BE2C (cell line): ENCODE results near the gene EHBP1L1.

Source experiments
- DNase-seq: peaks from one replicate; pipeline ENCODE4 v3.0.0-alpha.2; 2020
- H3K27me3 ChIP-seq: fragments of 250-450 bp; sonication (Bioruptor Pico); 2 replicates; pipeline ENCODE4 v1.5.1; 2020; ENCODE audit warnings: mild to moderate bottlenecking
- H3K36me3 ChIP-seq: fragments of 250-450 bp; sonication (Bioruptor Pico); 2 replicates; pipeline ENCODE4 v1.5.1; 2020; ENCODE audit warnings: mild to moderate bottlenecking
- H3K4me1 ChIP-seq: fragments of 250-450 bp; sonication (Bioruptor Pico); 2 replicates; pipeline ENCODE4 v1.5.1; 2020
- H3K4me3 ChIP-seq: 2 replicates; pipeline ENCODE4 v1.5.1; 2011; ENCODE audit warnings: low read depth, low read length
- H3K9me3 ChIP-seq: fragments of 250-450 bp; sonication (Bioruptor Pico); 2 replicates; pipeline ENCODE4 v1.5.1; 2020
- TF ChIP-seq, protein P1 (sequence below): IDR thresholded peaks from 2 replicates; pipeline ENCODE4 v1.5.1; 2012; ENCODE audit warnings: mild to moderate bottlenecking, low read depth, low read length

EHBP1L1 gene

DNA sequence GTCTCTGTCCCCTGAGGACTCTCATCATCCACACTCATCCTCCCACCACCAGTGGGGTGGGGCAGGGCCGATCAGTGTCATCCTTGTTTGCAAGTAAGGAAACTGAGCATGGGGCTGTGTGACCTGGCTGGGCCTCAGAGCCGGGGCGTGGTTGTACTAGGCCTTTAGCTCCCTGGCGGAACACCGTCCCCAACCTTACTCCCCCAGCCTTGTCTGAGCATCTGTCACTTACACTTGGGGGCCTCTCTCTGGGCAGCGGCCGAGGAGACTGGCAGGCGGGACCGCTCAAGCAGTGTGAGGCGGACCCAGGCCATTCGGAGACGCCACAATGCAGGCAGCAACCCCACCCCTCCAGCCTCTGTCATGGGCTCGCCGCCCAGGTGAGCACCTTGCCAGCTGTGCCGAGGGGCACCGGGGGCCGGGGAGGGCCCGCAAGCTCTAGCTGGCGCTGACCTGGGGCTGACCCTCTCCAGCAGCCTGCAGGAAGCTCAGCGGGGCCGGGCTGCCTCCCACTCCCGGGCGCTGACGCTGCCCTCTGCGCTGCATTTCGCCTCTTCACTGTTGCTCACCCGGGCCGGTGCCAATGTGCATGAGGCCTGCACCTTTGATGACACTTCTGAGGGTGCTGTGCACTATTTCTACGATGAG, 43.6 kb downstream of the EHBP1L1 start:
- Histone ChIP-seq H3K27me3 (no peaks in the 10 kb centered on the region), H3K9me3 (no peaks in the 10 kb centered on the region), H3K4me3 (no peak overlapping the region), H3K36me3 (no peaks in the 10 kb centered on the region; the same call in 1 of the 2 replicates), H3K4me1 (no peaks in the 10 kb centered on the region)
- no peak for DNase-seq
- TF ChIP-seq, protein P1, sequence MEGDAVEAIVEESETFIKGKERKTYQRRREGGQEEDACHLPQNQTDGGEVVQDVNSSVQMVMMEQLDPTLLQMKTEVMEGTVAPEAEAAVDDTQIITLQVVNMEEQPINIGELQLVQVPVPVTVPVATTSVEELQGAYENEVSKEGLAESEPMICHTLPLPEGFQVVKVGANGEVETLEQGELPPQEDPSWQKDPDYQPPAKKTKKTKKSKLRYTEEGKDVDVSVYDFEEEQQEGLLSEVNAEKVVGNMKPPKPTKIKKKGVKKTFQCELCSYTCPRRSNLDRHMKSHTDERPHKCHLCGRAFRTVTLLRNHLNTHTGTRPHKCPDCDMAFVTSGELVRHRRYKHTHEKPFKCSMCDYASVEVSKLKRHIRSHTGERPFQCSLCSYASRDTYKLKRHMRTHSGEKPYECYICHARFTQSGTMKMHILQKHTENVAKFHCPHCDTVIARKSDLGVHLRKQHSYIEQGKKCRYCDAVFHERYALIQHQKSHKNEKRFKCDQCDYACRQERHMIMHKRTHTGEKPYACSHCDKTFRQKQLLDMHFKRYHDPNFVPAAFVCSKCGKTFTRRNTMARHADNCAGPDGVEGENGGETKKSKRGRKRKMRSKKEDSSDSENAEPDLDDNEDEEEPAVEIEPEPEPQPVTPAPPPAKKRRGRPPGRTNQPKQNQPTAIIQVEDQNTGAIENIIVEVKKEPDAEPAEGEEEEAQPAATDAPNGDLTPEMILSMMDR: no peak

DNA sequence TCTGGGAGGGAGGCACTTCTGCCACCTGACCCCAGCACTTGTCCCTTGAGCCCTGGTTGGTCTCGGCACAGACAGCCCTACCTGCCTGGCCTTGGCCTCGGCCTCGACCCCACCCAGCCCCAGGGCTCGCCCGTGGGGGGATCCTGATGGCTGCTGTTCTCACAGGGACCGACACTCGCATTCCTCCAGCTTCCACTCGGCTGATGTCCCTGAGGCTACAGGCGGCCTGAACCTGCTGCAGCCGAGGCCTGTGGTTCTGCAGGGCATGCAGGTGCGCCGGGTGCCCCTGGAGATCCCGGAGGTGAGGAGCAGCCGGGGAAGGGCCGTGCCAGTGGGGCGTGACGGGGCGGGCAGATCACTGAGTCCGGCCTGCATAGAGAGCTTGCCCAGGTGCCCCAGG, 44.8 kb downstream of the EHBP1L1 start:
- DNase-seq: no peak
- TF ChIP-seq, protein P1: no peak
- Histone ChIP-seq H3K9me3 (no peaks in the 10 kb centered on the region), H3K27me3 (no peaks in the 10 kb centered on the region), H3K36me3 (no peaks in the 10 kb centered on the region; the same call in 1 of the 2 replicates), H3K4me1 (no peaks in the 10 kb centered on the region), H3K4me3 (no peak overlapping the region)

DNA sequence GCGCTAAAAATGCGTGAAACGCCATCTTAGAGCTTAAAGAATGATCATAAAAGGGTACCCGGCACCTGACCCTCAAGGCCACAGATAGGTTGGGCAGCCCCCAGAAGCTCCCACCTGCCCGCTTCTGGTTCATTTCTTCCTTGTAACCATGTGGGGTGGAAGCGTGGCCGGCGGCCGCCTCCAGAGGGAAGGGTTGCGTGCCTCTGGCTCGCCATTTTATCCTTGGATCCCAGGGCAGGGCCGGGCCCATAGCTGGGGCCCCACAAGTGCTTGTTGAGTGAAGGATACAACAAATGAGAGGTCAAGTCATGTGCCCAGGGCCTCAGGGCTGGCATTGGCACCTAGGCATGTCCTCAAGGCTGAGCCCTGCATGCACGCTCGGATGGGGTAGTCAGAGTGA, 45.6 kb downstream of the EHBP1L1 start:
- H3K36me3 ChIP-seq: no peaks in the 10 kb centered on the region; the same call in none of the 2 replicates
- no peaks in the 10 kb centered on the region for H3K27me3 ChIP-seq
- no peak overlapping the region for H3K4me3 ChIP-seq

DNA sequence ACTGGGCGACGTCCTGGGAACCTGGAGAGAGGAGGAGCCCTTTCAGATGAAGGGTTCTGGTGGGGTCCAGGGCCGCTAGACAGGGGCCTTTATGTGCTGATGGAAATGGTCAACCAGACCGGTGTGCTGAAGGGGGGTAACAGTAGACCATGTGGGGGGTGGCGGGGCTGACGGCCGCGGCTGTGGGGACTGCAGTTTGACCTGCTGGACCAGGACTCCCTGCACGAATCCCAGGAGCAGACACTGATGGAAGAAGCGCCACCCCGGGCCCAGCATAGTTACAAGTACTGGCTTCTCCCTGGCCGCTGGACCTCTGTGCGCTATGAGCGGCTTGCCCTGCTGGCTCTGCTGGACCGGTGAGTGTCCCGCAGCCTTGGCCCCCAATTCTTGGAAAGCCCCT, 46.2 kb downstream of the EHBP1L1 start:
- Histone ChIP-seq H3K36me3 (no peaks in the 10 kb centered on the region; the same call in none of the 2 replicates), H3K27me3 (no peaks in the 10 kb centered on the region), H3K9me3 (no peaks in the 10 kb centered on the region), H3K4me3 (no peak overlapping the region), H3K4me1 (no peaks in the 10 kb centered on the region)
- no peak for DNase-seq
- TF ChIP-seq, protein P1: no peak

More for the DNA sequence above, 45.6 kb downstream of the EHBP1L1 start:
- Histone ChIP-seq H3K4me1 (no peaks in the 10 kb centered on the region), H3K9me3 (no peaks in the 10 kb centered on the region)
- TF ChIP-seq, protein P1: no peak
- no peak for DNase-seq

DNA sequence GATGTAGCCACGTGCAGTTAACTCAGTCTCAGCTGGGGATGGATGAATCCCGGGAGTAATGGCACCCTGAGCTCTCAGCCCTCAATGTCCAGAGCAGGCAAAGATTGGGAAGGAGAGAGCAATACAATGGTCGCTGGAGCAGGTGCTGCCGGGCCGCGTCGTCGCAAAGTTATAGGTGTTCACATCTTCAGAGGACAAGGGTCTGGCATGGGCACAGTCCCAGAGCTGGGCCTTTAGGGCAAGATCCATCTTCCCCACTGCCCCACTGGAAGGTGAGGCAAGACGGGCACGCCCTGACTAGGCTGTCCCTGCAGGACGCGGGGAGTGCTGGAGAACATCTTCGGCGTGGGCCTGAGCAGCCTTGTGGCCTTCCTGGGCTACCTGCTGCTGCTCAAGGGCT, 47.3 kb downstream of the EHBP1L1 start:
- Histone ChIP-seq H3K36me3 (no peaks in the 10 kb centered on the region; the same call in none of the 2 replicates), H3K4me3 (no peak overlapping the region), H3K27me3 (no peaks in the 10 kb centered on the region), H3K9me3 (no peaks in the 10 kb centered on the region), H3K4me1 (no peaks in the 10 kb centered on the region)
- no peak for DNase-seq
- TF ChIP-seq, protein P1: no peak

DNA sequence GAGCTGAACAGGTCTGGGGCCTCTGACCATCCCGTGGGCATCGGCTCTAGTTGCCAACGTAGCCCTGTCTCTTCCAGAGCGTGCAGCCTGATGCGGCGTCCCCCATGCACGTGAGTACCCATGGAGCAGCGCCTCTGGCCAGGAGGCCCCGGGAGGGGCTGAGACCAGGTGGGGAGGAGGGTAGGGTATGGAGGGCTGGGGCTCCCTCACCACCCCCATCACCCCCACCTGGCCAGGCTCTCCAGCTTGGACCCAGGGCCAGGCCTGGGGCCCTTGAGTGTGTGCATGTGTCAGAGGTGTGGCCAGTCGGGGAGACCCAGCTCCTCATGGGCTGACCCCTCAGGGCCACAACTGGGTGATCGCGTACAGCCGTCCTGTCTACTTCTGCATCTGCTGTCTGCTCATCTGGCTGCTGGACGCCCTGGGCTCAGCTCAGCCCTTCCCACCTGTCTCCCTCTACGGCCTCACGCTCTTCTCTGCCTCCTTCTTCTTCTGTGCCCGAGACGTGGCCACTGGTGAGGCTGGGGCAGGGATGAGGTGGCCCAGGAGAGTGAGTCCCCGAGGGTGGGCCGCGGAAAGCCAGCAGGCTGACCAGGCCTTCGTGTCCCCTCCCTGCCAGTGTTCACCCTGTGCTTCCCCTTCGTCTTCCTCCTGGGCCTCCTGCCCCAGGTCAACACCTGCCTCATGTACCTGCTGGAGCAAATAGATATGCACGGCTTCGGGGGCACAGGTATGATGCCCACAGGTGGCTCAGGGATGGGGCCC, 48.2 kb downstream of the EHBP1L1 start:
- Histone ChIP-seq H3K36me3 (peaks cover 2% of the 10 kb centered on the region), H3K27me3 (no peaks in the 10 kb centered on the region), H3K4me1 (no peaks in the 10 kb centered on the region), H3K4me3 (no peak overlapping the region), H3K9me3 (no peaks in the 10 kb centered on the region)
- DNase-seq: no peak
- TF ChIP-seq, protein P1: no peak
